NCI-H69 (cell line): Measurements from ENCODE around the gene ARHGAP25.
A peak's percentile ranks its signal among the peaks of the same experiment; 100 is the strongest.

Experiments used
- DNase-seq: peaks from one replicate; lab custom pipeline; 2025; lab: John Stamatoyannopoulos, UW

ARHGAP25 gene

GRCh38 chr2:68734688-68735525 is at the start of gene ARHGAP25:
ARHGAP25 (plus strand) TSS chr2:68734811; CDS start chr2:68735200, 389 bp downstream.
- no peak for DNase-seq

GRCh38 chr2:68686178-68686577 is 48.4 kb upstream of the ARHGAP25 start:
- DNase-seq, result no peak

GRCh38 chr2:68687018-68687417 is 47.6 kb upstream of the ARHGAP25 start:
- peak; percentile 80 for DNase-seq

DNA sequence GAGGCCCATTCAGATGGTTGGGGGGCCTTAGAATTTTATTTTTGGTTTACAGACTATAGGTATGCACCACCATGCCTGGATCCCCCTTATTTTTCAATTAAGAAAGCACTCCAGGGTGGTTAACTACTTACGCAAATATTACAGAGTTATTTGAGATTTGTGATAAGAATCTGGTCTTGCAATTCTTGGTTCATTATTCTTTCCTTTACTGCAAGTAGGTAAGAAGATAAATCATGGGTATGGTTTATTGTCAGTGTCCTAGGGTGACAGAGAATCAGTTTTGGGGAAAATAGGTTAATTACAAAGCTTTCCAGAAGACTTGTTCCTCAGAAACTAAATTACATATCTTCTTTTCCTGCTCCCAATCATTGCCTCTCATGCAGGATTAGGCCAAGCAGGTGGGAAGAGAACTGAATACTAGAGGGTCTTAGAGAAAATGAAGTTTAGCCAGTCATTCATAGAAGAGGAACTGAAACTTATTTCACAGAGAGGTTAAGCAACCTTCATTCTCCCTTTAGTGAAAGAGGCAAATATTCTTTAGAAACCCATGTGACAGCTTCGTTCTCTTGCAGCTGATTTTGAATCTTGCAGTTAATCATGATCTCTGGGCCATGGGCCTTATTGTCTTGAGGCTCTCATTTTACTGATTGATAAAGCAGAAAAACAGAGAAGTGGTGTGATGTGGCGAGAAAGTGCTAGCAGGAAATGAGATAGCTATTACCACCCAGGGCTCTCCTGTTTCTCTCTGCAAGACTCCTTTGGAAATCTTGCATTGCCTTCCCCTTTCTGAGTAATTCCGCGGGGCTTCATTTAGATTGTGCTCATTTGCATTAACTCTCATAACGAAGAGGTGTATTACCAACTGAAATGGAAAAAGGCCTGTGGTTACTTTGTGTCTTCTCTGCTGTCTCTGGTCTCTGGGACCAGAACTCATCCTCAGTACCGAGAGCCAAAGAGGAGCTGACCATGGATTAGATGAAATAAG is 44.8 kb upstream of the ARHGAP25 start:
- DNase-seq, result no peak

DNA sequence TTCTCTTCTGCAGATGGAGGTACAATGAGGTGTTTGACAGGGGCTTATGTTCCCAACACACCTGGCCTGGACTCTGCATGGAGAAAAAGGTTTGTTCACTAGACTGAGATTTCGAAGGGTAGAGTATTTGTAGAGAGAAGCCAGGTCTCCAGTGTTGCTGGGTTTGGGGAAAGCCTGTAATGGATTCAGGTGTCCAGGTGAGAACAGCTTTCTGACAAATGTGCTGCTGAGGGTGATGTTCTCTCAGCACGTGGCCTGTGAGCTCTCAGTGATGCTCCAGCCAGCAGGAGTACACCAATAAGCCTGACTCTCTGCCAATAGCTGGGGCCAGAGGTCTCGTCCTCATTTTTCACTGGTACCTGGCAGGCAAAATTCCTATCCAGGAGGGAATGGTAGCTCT is 43.8 kb upstream of the ARHGAP25 start:
- no peak for DNase-seq

- DNase-seq, result peak; percentile 43
Observed at GRCh38 chr2:68692511-68692910, 42.1 kb upstream of the ARHGAP25 start.

DNA sequence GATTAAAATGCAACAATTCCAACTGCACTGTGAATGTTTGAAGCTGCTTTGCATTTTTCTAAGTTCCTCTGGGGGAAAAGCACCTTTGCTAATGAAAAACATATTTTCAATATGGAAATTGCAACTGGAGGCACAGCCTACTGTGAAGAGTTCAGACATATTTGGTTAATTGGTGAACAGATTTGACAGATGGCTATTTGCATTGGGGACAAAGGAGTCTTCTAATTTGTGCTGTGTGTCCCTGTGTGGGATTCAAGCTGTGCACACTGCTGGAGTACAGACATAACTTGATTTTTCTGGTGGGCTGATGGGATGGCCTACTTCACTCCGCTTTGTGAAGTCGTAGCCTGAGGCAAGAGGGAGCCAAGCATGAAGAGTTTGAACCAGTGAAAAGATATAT is 40.7 kb upstream of the ARHGAP25 start:
- peak; percentile 94 for DNase-seq

- no peak for DNase-seq
Observed at GRCh38 chr2:68695971-68696370, 38.6 kb upstream of the ARHGAP25 start.

GRCh38 chr2:68696554-68696953 is 38.1 kb upstream of the ARHGAP25 start:
- DNase-seq, result no peak

GRCh38 chr2:68698567-68699377 is 35.8 kb upstream of the ARHGAP25 start:
- peak; percentile 95 for DNase-seq

DNA sequence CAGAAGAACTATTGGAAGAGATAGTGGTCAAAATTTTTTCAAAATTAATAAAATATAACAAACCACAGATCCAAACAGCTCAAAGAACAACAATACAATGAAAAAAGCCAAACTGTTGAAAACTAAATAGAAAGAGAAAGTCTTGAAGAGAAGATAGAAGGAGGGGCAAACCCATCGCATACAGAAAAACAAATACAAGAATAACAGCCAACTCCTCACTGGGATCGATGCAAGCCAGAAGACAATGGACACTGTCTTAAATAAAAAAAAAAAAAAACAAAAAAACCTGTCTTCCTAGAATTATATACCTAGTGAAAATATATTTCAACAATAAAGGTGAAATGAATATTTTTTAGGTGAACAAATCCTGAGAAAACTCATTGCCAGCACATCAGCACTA is 34.1 kb upstream of the ARHGAP25 start:
- DNase-seq, result peak; percentile 1

GRCh38 chr2:68706637-68707036 is 28.0 kb upstream of the ARHGAP25 start:
- no peak for DNase-seq

- no peak for DNase-seq
Observed at GRCh38 chr2:68708629-68709028, 26.0 kb upstream of the ARHGAP25 start.

DNA sequence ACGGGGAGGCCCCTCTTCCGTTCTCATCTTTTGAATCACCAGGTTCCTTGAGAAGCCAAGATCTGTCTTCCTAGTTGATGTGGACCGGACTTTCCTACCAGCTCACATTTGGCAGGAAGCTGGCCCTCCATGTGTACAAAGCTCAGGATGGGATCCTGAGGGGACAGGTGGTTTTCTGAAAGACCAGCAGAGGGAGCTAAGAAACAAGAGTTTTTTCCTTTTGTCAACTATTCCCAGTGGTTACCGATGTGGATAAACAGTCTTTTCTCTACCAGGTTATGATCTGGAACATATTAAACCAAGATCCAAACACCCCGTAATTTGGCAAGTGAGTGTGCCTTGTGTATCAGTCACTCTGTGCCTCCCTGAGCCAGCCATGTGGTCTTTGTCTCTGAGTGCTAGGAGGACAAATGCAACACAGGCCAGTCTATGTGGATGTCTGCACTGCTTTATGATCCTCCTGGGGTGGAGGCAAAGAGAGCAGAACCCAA is 25.1 kb upstream of the ARHGAP25 start:
- DNase-seq, result peak; percentile 67

GRCh38 chr2:68710336-68710735 is 24.3 kb upstream of the ARHGAP25 start:
- no peak for DNase-seq

- no peak for DNase-seq
Observed at GRCh38 chr2:68710756-68711155, 23.9 kb upstream of the ARHGAP25 start.

DNA sequence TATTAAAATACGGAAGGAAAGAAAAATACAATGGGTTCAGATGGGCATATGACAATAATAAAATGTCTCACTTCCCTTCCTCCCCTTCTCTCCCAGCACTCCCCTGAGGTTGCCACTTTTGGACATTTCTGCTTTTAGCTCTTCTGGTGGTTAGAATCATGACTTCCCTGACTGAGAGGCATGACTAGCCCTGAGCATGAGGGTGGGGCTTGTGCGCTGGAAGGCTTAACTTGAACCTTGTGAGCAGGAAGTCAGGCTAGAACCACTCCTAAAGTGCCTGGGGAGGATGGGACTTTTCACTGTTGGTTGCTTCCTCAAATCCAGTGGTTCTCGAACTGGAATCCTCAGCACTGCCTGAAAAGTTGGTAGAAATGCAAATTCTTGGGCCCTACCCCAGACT is 19.7 kb upstream of the ARHGAP25 start:
- DNase-seq, result no peak

GRCh38 chr2:68715353-68716041 is 19.1 kb upstream of the ARHGAP25 start:
- peak; percentile 64 for DNase-seq

- no peak for DNase-seq
Observed at GRCh38 chr2:68716604-68717304, 17.9 kb upstream of the ARHGAP25 start.

- no peak for DNase-seq
Observed at GRCh38 chr2:68717305-68717661, 17.3 kb upstream of the ARHGAP25 start.

DNA sequence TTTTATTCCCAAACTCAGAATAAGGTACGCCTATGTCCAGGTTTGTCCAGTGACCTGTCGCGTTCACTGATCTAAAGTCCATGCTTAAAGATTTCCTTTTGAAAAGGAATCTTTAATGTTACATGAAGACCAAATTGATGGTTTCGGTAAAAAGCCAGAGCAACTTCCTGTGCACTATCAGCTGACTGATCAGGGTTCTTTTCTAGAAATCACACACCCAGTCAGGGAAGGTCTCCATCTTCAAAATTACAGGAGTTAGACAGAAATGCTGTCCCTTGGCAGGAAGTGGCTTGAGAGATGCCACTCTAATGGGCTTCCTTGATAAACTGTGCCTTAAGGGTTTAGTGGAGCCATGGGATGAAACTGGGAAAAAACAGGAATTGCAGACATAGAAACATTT is 14.7 kb upstream of the ARHGAP25 start:
- no peak for DNase-seq
